Renal pelvis (tissue), 4 donors: ENCODE measurements around the gene C17orf67. TPM values are rescaled to one million over a fixed set of nuclear protein-coding genes. Genes with fewer than 3 reads are reported as not detected.
"Not testable (repeated sequence)": the region's sequence is repeated elsewhere in the genome, so short reads cannot be mapped to it uniquely, and the experiment has no call there.

ENCODE experiments used
- DNase-seq: peaks from one replicate; pipeline ENCODE4 v3.0.0-alpha.2; 2013
- polyA plus RNA-seq, 3 donors: library from polyadenylated mRNA; unstranded; fragments of 120-200 nt; gene quantifications; one replicate each; pipeline ENCODE4 v1.2.1, GENCODE V29; 2013; ENCODE audit not compliant: insufficient read length in 3 of 3

The C17orf67 gene
- polyA plus RNA-seq, 3 donors, result 1.3 to 2.0 (median 1.4) TPM

GRCh38 chr17:56773124-56773523 lies 60.6 kb downstream of the C17orf67 start:
- no peak for DNase-seq

GRCh38 chr17:56772442-56772841 lies 61.3 kb downstream of the C17orf67 start:
- DNase-seq, result no peak

DNA sequence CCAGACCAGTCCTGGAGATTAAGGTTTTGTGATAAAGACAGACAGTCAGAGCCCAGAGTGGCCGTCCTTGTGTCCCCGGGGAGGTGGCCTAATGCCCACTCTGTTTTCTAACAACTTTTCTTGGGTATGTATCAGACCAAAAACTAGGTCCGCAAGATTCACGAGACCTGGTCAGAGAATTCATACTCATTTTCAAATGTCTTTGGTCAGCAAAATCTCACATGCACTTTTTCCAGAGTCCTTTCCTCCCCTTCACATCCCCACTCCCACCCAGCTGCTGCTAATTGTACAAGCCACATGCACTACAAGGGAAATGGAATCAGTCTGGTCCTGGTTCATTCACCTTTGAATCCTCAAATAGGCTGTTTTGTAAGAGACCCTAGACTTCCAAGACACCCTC lies 61.7 kb downstream of the C17orf67 start:
- DNase-seq, result no peak

DNA sequence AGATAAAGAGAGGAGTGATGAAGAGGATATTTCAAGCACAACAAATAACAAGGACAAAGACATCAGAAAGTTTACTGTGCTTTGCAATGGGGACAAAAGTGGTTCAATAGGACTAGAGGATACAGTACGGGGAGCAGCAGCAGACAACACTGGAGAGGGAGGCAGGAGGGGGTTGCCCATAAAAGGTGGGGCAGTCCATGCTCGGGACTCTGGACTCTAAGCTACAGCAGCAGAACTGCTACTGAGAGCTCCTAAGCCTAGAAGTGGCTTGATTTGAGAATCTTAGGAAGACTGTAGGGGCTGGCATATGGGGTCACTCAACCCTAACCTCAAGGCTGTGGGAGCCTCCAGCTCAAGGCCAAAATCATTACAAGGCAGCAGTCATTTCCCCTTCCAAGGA lies 62.2 kb downstream of the C17orf67 start:
- no peak for DNase-seq

DNA sequence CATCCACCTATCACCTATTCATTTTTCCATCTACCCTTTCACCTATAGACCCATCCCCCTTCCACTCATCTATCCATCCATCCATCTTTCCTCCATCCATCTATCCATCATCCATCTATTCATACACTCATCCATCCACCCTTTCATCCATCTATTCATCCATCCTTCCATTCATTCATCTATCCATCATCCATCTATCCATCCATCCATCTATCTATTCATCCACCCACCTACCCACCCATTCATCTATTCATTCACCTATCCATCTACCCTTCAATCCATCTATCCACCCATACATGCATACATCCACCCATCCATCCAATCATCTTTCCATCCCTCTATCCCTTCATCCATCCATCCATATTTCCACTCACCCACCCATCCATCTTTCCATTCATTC lies 63.3 kb downstream of the C17orf67 start:
- DNase-seq, result no peak

DNA sequence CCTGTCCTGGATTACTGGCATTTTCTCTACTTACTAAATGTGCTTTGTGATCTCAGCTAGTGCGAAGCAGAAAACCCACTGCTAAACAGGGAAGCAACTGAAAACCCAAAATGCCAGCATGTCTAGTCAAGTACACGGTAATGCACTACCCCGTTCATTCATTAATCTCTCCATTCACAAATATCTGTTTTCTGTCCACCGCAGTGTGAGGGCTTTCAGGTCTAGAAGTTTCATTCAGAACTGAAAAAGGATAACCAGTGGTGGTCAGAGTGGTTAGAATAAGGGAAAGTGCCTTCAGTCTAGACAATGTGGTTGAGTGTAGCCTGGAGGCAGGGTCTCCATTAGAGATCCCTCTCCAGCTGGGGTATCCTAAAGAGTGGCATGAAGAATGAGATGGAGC lies 68.3 kb downstream of the C17orf67 start:
- no peak for DNase-seq

- no peak for DNase-seq
Measured at GRCh38 chr17:56762988-56763387, 70.7 kb downstream of the C17orf67 start.

DNA sequence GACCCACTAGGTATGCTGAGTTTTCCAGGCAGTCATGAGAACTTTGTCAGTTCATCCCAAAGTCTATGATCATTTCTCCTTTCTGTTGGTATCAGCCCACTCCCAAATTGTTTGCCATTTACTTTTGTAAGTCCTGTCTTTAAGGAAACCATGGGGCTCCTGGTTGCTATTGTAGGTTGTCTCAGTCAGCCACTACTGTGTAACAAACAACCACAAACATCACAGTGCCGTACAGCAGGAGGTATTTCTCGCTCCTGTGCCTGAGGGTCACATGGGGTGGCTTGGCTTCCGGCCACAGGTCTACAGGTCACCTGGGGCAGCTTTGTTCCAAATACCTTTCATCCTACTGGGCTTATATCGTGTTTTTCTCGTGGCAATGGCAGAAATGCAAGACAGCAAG lies 71.6 kb downstream of the C17orf67 start:
- DNase-seq, result no peak

DNA sequence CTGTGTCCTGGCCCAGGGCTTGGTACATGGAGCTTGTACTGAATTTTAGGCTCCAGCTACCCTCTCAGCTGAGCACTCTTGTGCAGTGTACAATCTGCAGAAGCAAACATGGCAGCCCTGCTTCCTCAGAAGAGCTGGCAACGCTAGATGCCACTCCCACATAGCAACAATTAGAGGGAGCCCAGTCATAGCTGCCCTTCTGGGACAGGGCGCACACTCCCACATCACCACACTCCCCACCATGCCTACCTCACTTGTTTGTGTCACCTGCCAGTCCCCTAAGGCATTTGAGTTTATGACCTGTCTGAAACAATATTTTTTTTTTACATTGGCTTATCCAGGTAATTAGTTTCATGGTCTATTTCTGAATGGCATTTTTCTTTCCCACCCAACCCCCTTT lies 72.3 kb downstream of the C17orf67 start:
- DNase-seq, result no peak

- not testable (repeated sequence) for DNase-seq
Measured at GRCh38 chr17:56757611-56758010, 76.1 kb downstream of the C17orf67 start.

DNA sequence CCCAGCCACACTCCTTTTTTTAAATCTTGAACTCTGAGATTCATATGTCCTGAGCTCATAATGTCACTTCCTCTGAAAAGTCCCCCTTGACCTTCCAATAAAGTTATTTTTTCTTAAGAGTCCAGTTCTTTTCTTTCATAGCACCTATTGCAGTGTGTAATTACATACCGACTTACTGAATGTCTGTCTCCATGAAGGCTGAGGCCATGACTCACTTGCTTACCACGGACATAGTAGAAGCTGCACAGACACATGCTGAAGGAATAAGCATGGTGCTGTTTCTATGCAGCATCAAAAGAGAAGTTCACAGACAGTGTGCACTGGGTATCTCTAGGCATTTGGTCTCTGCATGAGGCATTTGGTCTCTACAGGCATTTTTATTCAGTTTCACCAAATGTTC lies 77.2 kb downstream of the C17orf67 start:
- no peak for DNase-seq

- no peak for DNase-seq
Measured at GRCh38 chr17:56755310-56755709, 78.4 kb downstream of the C17orf67 start.

DNA sequence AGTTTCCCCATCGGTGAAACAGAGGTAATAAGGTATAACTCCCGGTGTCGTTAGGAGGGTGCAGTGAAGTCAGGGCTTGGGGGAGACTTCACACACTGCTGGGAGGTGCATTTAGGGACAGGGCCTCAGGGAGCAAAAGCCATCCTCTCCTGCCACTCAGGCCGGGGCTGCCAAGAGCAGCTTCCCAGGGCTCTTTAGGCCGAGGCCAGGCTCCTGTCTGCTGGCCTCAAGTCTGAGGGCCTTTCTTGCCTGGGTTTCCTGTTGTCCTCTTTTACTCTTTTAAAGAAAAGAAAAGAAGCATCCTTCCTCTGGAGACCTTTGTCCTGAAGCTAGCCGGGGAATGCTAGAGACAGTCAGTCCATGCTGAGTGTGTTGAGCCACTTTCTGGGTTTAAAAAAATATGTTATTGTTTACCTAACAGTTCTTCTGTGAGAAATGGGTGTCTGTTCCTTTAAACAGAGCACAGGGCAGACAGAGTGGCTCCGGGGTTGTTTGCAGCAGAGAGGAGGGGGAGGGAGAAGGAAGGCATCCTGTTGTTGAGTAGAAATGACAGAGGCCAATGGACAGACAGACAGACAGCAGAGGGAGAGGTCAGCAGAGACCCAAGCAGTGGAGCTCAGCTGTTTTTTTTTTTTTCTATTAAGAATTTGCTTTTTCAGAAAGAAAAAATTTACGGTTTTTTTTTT lies 79.1 kb downstream of the C17orf67 start:
- DNase-seq, result peak; percentile 28

GRCh38 chr17:56752263-56752836 lies 81.4 kb downstream of the C17orf67 start:
- DNase-seq, result no peak

GRCh38 chr17:56751145-56751738 lies 82.5 kb downstream of the C17orf67 start:
- no peak for DNase-seq

GRCh38 chr17:56744721-56745120 lies 89.0 kb downstream of the C17orf67 start:
- no peak for DNase-seq

DNA sequence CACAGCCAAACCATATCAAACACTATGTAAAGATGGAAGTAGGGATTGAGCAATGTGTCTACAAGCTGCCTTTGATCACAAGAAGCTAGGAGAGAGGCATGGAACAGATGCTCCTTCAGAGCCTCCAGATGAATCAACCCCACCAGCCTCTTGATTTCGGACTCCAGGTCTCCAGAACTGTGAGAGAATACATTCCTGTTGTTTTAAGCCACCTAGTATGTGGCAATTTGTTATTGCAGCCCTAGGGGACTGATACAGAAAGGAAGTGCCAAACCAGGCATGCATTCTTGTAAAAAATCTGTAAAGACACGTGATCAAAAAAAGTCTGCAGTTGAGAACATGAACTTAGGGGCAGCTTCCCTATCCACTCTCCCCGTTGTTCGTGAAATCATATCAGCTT lies 91.1 kb downstream of the C17orf67 start:
- no peak for DNase-seq

Other genes starting within 250 kb of the C17orf67 start
- gene NOG, start 240.2 kb downstream of the C17orf67 start, polyA plus RNA-seq, result 1 to 10 TPM; 1.1 to 1.7 (median 1.4) TPM
- 1 to 10 TPM; 2.6 to 7.1 (median 7.0) TPM for gene DGKE, start 231 bp upstream of the C17orf67 start, polyA plus RNA-seq
- 10 to 100 TPM; 29.8 to 46.6 (median 35.1) TPM for gene TRIM25, start 80.1 kb upstream of the C17orf67 start, polyA plus RNA-seq
- 10 to 100 TPM; 28.4 to 30.3 (median 30.2) TPM for gene COIL, start 127.1 kb upstream of the C17orf67 start, polyA plus RNA-seq
- 100 to 1,000 TPM in 1 of 3 donors, 10 to 100 TPM in 2; 81.0 to 110 (median 88.5) TPM for gene SCPEP1, start 144.2 kb upstream of the C17orf67 start, polyA plus RNA-seq